OCI-LY3 (cell line): ENCODE results near the gene SOCS7.

Experiments used
- EZH2phosphoT487 ChIP-seq: fragments of 200-600 bp; shearing (Covaris generic); IDR thresholded peaks from 2 replicates; pipeline ENCODE4 v1.6.1; 2018; ENCODE audit warnings: antibody characterized with exemption, mixed run types, low read depth
- TF ChIP-seq, protein P1 (sequence below): fragments of 200-600, 300-600 bp; sonication (generic); IDR thresholded peaks from 2 replicates; pipeline ENCODE4 v1.5.1; 2014; ENCODE audit warnings: antibody characterized with exemption, low read length, low read depth

GRCh38 chr17:38324772-38325171, 26.9 kb upstream of the SOCS7 start:
- TF ChIP-seq, protein P1, sequence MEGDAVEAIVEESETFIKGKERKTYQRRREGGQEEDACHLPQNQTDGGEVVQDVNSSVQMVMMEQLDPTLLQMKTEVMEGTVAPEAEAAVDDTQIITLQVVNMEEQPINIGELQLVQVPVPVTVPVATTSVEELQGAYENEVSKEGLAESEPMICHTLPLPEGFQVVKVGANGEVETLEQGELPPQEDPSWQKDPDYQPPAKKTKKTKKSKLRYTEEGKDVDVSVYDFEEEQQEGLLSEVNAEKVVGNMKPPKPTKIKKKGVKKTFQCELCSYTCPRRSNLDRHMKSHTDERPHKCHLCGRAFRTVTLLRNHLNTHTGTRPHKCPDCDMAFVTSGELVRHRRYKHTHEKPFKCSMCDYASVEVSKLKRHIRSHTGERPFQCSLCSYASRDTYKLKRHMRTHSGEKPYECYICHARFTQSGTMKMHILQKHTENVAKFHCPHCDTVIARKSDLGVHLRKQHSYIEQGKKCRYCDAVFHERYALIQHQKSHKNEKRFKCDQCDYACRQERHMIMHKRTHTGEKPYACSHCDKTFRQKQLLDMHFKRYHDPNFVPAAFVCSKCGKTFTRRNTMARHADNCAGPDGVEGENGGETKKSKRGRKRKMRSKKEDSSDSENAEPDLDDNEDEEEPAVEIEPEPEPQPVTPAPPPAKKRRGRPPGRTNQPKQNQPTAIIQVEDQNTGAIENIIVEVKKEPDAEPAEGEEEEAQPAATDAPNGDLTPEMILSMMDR = no peak
- TF ChIP-seq EZH2phosphoT487 = no peak
